Bronchus fibroblast of lung (primary cell): ENCODE data around the gene MAD2L2. TPM values are rescaled to one million over a fixed set of nuclear protein-coding genes. Genes with fewer than 3 reads are reported as not detected.

Experiments used
- total RNA-seq: library from RNA; depleted of rRNA; stranded (reverse); fragments of >200 nt; gene quantifications from 2 replicates; pipeline ENCODE4 v1.2.3, GENCODE V29; 2015

Gene MAD2L2
- 124 and 130 TPM in 2 replicates for total RNA-seq

GRCh38 chr1:11681071-11681771, at the start of gene MAD2L2:
Gene MAD2L2, minus strand, starts transcription at chr1:11681148. Its CDS starts 547 bp downstream, at chr1:11680601.

GRCh38 chr1:11691302-11691914, 10.5 kb upstream of the MAD2L2 start, which contains the start of gene DRAXIN:
Gene DRAXIN, plus strand, starts transcription at chr1:11691710. Its CDS starts 14,549 bp downstream, at chr1:11706259.

GRCh38 chr1:11654137-11654938, 26.6 kb downstream of the MAD2L2 start, which contains the start of the genes FBXO2 and FBXO44:
Gene FBXO2, minus strand, starts transcription at chr1:11654429. Its CDS starts 89 bp downstream, at chr1:11654340.
Gene FBXO44, plus strand, starts transcription at chr1:11654877. Its CDS starts 959 bp downstream, at chr1:11655836.

Other genes starting within 250 kb of the MAD2L2 start
- 0.17 TPM in 1 of 2 replicates, not detected in the other for gene DISP3, start 202.0 kb downstream of the MAD2L2 start, total RNA-seq
- gene FBXO2, start 26.7 kb downstream of the MAD2L2 start, total RNA-seq: 0.34 and 0.89 TPM in 2 replicates
- gene FBXO44, start 26.3 kb downstream of the MAD2L2 start, total RNA-seq: 8.9 and 10.1 TPM in 2 replicates
- 6.2 and 7.6 TPM in 2 replicates for gene FBXO6, start 16.9 kb downstream of the MAD2L2 start, total RNA-seq
- gene DRAXIN, start 10.6 kb upstream of the MAD2L2 start, total RNA-seq: 0.15 and 0.17 TPM in 2 replicates
- gene AGTRAP, start 55.0 kb upstream of the MAD2L2 start, total RNA-seq: 83.9 and 85.9 TPM in 2 replicates
- 0.45 TPM in 1 of 2 replicates, not detected in the other for gene C1orf167, start 81.0 kb upstream of the MAD2L2 start, total RNA-seq
- gene MTHFR, start 124.8 kb upstream of the MAD2L2 start, total RNA-seq: 13.8 and 15.3 TPM in 2 replicates
- 12.3 and 15.0 TPM in 2 replicates for gene CLCN6, start 125.0 kb upstream of the MAD2L2 start, total RNA-seq
- not detected in 2 replicates for gene NPPA, start 166.6 kb upstream of the MAD2L2 start, total RNA-seq
- not detected in 2 replicates for gene NPPB, start 177.8 kb upstream of the MAD2L2 start, total RNA-seq
- 70.9 and 76.7 TPM in 2 replicates for gene KIAA2013, start 245.3 kb upstream of the MAD2L2 start, total RNA-seq